ENCODE measurements around the gene ULK1. TPM values are rescaled to one million over a fixed set of nuclear protein-coding genes. Genes with fewer than 3 reads are reported as not detected.
"Not testable (repeated sequence)": the region's sequence is repeated elsewhere in the genome, so short reads cannot be mapped to it uniquely, and the experiment has no call there.

ULK1 gene
- total and polyA plus RNA-seq, 10 donors: 9.9 to 60.7 (median 46.7) TPM

- TF ChIP-seq POLR2A (IDR thresholded peaks at IDR 0.05): no peak
- peak in 2 of 3 donors; percentile 7 to 38 for TF ChIP-seq POLR2AphosphoS5 (IDR thresholded peaks at IDR 0.05)
- Histone ChIP-seq H3K27me3 (replicated peaks in 1 of 7) (no peaks in the 10 kb centered on the region), H3K4me3 (no peak overlapping the region), H3K9me3 (no peaks in the 10 kb centered on the region), H3K27ac (peak overlapping the region in 2 of 8 donors; percentile 2 to 34), H3K36me3 (peaks cover 0 to 47% (median 18%) of the 10 kb centered on the region in 6 donors), H3K4me1 (peaks cover 14 to 88% (median 60%) of the 10 kb centered on the region in 6 donors)
- 73 to 85% (median 83%) methylated on average over 16 of the region's 16 CpGs for WGBS, 5 donors
- no peak for DNase-seq
- intact Hi-C loops (cut with DNase I; ENCODE audit: low total_unique reads): no loop called here
These were observed 65.5 kb downstream of the ULK1 start for GRCh38 chr12:131959641-131960589.

GRCh38 chr12:131960590-131961325 lies 66.3 kb downstream of the ULK1 start:
- intact Hi-C loops (cut with DNase I; ENCODE audit: low total_unique reads); DNase-seq; H3K27me3 ChIP-seq (replicated peaks in 1 of 7); H3K4me3 ChIP-seq; H3K27ac ChIP-seq; H3K9me3 ChIP-seq: not testable (repeated sequence)
- peaks cover 0 to 51% (median 18%) of the 10 kb centered on the region in 6 donors for H3K36me3 ChIP-seq
- peaks cover 14 to 88% (median 59%) of the 10 kb centered on the region in 6 donors for H3K4me1 ChIP-seq
- WGBS, 5 donors: 88 to 94% (median 92%) methylated on average over 16 to 22 of the region's 30 CpGs

- H3K27ac ChIP-seq; DNase-seq; H3K9me3 ChIP-seq; intact Hi-C loops (cut with DNase I; ENCODE audit: low total_unique reads); H3K27me3 ChIP-seq (replicated peaks in 1 of 7); H3K4me3 ChIP-seq: not testable (repeated sequence)
- Histone ChIP-seq H3K36me3 (peaks cover 0 to 56% (median 20%) of the 10 kb centered on the region in 6 donors), H3K4me1 (peaks cover 11 to 85% (median 53%) of the 10 kb centered on the region in 6 donors)
- WGBS, 5 donors: 93 to 100% (median 97%) methylated on average over 1 to 12 of the region's 20 CpGs; no CpG with 5 or more reads in 1 of the 5 donors
These were observed 66.9 kb downstream of the ULK1 start for GRCh38 chr12:131961328-131961727.

- TF ChIP-seq POLR2AphosphoS5 (IDR thresholded peaks at IDR 0.05): no peak
- no peak for TF ChIP-seq POLR2A (IDR thresholded peaks at IDR 0.05)
- no peak for TF ChIP-seq CTCF (IDR thresholded peaks at IDR 0.05 in 8 of 11, conservative IDR thresholded peaks at IDR 0.05 in 3 of 11)
- no peak for DNase-seq
- H3K27ac ChIP-seq: no peak overlapping the region
- H3K4me3 ChIP-seq: no peak overlapping the region
- 82 to 90% (median 87%) methylated on average over 8 of the region's 8 CpGs for WGBS, 5 donors
- no peaks in the 10 kb centered on the region for H3K27me3 ChIP-seq (replicated peaks in 1 of 7)
- H3K36me3 ChIP-seq: peaks cover 0 to 56% (median 20%) of the 10 kb centered on the region in 6 donors
- peaks cover 6 to 78% (median 48%) of the 10 kb centered on the region in 6 donors for H3K4me1 ChIP-seq
- intact Hi-C loops (cut with DNase I; ENCODE audit: low total_unique reads): no loop called here
- H3K9me3 ChIP-seq: no peaks in the 10 kb centered on the region
These were observed 67.6 kb downstream of the ULK1 start for GRCh38 chr12:131962069-131962468.

- Histone ChIP-seq H3K4me1 (peaks cover 9 to 71% (median 43%) of the 10 kb centered on the region in 6 donors), H3K36me3 (peaks cover 0 to 56% (median 20%) of the 10 kb centered on the region in 6 donors), H3K27me3 (replicated peaks in 1 of 7) (no peaks in the 10 kb centered on the region), H3K9me3 (no peaks in the 10 kb centered on the region), H3K27ac (no peak overlapping the region), H3K4me3 (no peak overlapping the region)
- TF ChIP-seq POLR2A (IDR thresholded peaks at IDR 0.05) (no peak), POLR2AphosphoS5 (IDR thresholded peaks at IDR 0.05) (no peak), CTCF (IDR thresholded peaks at IDR 0.05 in 8 of 11, conservative IDR thresholded peaks at IDR 0.05 in 3 of 11) (no peak)
- DNase-seq: no peak
- intact Hi-C loops (cut with DNase I; ENCODE audit: low total_unique reads): no loop called here
- 76 to 78% (median 77%) methylated on average over 4 of the region's 4 CpGs for WGBS, 5 donors
These were observed 69.0 kb downstream of the ULK1 start for GRCh38 chr12:131963381-131963780.

All from spleen (tissue), 11 donors.